Nephron (organoid): ENCODE measurements around the gene PABPC5.

Experiments used
- H3K27ac Mint-ChIP-seq, 3 experiments: 2 replicates each; pipeline ENCODE4 v1.8.0; 2020; ENCODE audit warnings: mixed read lengths in 3 of 3, mild to moderate bottlenecking in 2 of 3, moderate library complexity in 1 of 3
- H3K27me3 Mint-ChIP-seq: 2 replicates; pipeline ENCODE4 v1.8.0; 2021; ENCODE audit warnings: low read depth, mild to moderate bottlenecking, moderate library complexity, mixed read lengths
- H3K36me3 Mint-ChIP-seq: 2 replicates; pipeline ENCODE4 v1.8.0; 2020; ENCODE audit warnings: low read depth, mixed read lengths
- H3K4me1 Mint-ChIP-seq: 2 replicates; pipeline ENCODE4 v1.8.0; 2020; ENCODE audit warnings: mixed read lengths
- H3K4me3 Mint-ChIP-seq, 3 experiments: 2 replicates each; pipeline ENCODE4 v1.8.0; 2020; ENCODE audit warnings: mild to moderate bottlenecking in 3 of 3, mixed read lengths in 3 of 3, moderate library complexity in 2 of 3
- H3K9me3 Mint-ChIP-seq: 2 replicates; pipeline ENCODE4 v1.8.0; 2020; ENCODE audit warnings: mixed read lengths
- TF ChIP-seq, protein P1 (sequence below), 3 experiments: fragments of 200-600 bp; sonication (generic); IDR thresholded peaks; one replicate each; pipeline ENCODE4 v1.5.0; 2021; ENCODE audit warnings: antibody characterized with exemption in 3 of 3; ENCODE audit not compliant: unreplicated experiment in 3 of 3

Gene PABPC5

DNA sequence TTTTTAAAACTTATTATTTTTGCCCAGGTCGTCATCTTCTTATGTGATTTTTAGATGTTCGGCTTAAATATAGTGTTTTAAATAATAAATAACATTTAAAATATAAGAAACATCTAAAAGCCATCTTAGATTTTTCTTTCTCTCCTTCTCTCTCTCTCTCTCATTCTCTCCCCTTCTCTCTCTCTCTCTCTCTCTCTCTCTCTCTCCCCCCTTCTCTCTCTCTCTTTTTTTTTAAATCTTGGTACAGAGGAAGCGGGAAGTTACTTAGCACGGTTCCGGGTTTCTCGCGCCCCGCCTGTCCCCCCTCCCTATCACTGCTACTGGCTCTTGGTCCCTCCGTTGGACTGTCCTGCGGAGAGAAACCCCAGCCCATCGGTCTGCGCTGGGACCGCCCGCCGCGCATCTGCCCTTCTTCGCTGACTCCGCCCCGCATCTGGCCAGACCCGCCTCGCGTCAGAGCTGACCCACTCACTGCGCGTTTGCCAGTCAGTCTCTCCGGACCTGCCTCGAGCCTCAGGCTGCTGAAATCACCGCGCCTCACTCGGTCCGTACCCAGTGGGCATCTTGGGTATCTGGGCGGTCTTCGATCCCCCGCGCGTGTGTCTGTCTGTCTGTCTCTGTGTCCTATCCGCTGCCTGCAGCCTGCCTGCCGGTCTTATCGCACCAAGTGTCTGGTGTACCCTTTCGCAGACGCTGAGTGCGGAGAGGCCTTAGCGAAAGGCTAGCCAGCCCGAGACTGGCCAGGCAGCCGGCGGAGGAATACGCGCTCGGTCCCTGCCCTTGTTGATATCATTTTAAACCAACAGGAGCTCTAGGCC is at the start of gene PABPC5:
Gene PABPC5, plus strand, starts transcription at position 489 of the 818 bp plus-strand sequence. CDS start 739 bp downstream, outside the sequence.
- H3K9me3 Mint-ChIP-seq = no peaks in the 10 kb centered on the region
- H3K4me3 Mint-ChIP-seq = peak within 1 kb of the TSS; percentile 88 to 94 (median 94)
- TF ChIP-seq, protein P1, sequence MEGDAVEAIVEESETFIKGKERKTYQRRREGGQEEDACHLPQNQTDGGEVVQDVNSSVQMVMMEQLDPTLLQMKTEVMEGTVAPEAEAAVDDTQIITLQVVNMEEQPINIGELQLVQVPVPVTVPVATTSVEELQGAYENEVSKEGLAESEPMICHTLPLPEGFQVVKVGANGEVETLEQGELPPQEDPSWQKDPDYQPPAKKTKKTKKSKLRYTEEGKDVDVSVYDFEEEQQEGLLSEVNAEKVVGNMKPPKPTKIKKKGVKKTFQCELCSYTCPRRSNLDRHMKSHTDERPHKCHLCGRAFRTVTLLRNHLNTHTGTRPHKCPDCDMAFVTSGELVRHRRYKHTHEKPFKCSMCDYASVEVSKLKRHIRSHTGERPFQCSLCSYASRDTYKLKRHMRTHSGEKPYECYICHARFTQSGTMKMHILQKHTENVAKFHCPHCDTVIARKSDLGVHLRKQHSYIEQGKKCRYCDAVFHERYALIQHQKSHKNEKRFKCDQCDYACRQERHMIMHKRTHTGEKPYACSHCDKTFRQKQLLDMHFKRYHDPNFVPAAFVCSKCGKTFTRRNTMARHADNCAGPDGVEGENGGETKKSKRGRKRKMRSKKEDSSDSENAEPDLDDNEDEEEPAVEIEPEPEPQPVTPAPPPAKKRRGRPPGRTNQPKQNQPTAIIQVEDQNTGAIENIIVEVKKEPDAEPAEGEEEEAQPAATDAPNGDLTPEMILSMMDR (IDR thresholded peaks at IDR 0.05; ENCODE audit: unreplicated experiment in 3 of 3) = no peak
- H3K27ac Mint-ChIP-seq = peak within 1 kb of the TSS; percentile 92 to 98 (median 94)
- no peaks in the 10 kb centered on the region for H3K27me3 Mint-ChIP-seq
- H3K36me3 Mint-ChIP-seq = peaks cover 6% of the 10 kb centered on the region
- H3K4me1 Mint-ChIP-seq = peaks cover 26% of the 10 kb centered on the region

DNA sequence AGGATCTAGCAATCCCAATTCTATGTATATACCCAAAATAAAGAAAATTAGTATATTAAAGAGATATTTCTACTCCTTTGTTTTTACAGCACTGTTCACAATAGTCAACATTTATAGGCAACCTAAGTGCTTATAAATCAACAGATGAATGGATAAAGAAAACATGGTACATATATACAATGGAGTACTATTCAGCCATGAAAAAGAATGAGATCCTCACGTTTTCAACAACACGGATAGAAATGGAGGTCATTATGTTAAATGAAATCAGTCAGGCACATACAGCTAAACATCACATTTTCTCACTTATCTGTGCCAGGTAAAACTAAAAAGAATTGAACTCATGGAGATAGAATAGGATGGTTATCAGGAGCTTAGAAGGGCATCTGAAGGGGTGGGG is 45.6 kb upstream of the PABPC5 start:
- Mint-ChIP-seq H3K27me3 (no peaks in the 10 kb centered on the region), H3K27ac (no peak overlapping the region), H3K4me1 (no peaks in the 10 kb centered on the region), H3K9me3 (peaks cover 6% of the 10 kb centered on the region), H3K36me3 (no peaks in the 10 kb centered on the region), H3K4me3 (no peak overlapping the region)
- TF ChIP-seq, protein P1 (IDR thresholded peaks at IDR 0.05; ENCODE audit: unreplicated experiment in 3 of 3) = no peak

DNA sequence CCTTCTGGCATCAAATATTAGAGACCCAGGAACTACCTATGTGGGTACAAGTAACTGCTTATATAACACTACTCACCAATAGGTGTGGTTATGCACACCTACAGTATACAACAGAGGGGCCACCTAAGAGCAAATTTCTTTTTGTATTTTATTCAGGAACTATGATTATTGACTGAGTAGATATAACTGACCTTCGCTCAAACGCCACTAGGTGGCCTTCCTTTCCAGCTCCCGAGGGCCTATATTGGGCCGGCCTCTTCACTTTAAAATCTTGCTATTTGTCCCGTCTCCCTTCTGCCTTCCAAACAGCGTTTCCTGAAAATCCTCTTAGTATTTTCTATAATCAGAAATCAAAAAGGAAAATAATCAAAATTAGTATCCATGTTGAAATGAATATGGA is 19.9 kb upstream of the PABPC5 start:
- TF ChIP-seq, protein P1 (IDR thresholded peaks at IDR 0.05; ENCODE audit: unreplicated experiment in 3 of 3) = peak; percentile 37 to 54 (median 46)
- Mint-ChIP-seq H3K27ac (no peak overlapping the region), H3K9me3 (peaks cover 12% of the 10 kb centered on the region), H3K4me1 (no peaks in the 10 kb centered on the region), H3K27me3 (no peaks in the 10 kb centered on the region), H3K4me3 (no peak overlapping the region), H3K36me3 (no peaks in the 10 kb centered on the region)

DNA sequence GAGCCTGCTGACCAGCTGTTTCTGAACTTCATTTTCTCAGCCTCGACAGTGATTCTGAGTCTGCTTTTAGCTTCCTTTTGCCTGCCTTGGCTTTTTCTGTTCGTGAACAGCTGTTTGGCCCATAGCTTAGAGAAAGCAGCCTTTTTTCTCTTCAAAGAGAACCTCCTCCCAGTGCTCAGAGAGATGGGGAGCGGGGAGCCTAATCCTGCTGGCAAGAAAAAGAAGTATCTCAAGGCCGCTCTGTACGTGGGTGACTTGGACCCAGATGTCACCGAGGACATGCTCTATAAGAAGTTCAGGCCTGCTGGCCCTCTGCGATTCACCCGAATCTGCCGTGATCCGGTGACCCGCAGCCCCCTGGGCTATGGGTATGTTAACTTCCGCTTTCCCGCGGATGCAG is 756 bp downstream of the PABPC5 start:
- Mint-ChIP-seq H3K27me3 (no peaks in the 10 kb centered on the region), H3K36me3 (peaks cover 6% of the 10 kb centered on the region), H3K9me3 (no peaks in the 10 kb centered on the region), H3K27ac (peak overlapping the region; percentile 92 to 98 (median 94)), H3K4me1 (peaks cover 29% of the 10 kb centered on the region), H3K4me3 (peak overlapping the region; percentile 88 to 94 (median 94))
- TF ChIP-seq, protein P1 (IDR thresholded peaks at IDR 0.05; ENCODE audit: unreplicated experiment in 3 of 3) = no peak
